NB4 (cell line): ENCODE results near the gene C8B.

Experiments used
- POLR2A ChIP-seq: IDR thresholded peaks from 2 replicates; pipeline ENCODE4 v1.6.1; 2011; ENCODE audit warnings: mild to moderate bottlenecking; ENCODE audit not compliant: insufficient read length; ENCODE audit errors: extremely low read depth
- TF ChIP-seq, protein P1 (sequence below): IDR thresholded peaks from one replicate; pipeline ENCODE4 v1.5.1; 2012; ENCODE audit warnings: low read depth, low read length

DNA sequence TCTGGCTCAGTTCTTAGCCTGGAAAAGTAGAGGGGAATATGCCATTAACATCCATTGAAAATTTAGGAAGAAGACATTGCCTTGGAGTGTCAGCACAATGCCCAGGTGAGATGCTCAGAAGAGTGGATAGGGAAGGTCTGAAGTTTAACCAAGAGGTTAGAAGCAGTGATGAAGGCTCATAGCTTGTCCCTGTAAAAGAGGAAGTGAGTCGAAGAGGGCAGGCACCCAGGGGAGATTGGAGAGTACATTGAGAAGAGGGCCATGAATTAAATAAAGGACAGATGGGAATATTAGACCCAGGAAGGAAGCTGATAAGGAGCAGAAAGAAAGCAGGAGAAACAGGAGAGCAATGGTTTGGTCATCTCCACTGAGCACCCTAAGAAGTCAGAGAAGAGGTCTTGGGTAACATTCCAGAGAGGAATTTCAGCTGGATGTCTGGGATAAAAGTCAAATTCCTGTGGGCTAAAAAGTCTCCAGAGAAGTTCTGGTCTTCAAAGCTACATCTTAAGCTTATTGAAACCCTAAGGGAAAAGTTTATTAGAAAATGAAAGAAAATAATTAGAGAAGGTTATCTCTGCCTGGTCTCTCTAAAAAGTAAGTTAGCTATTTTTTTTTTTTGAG is 17.3 kb downstream of the C8B start:
- no peak for TF ChIP-seq POLR2A
- TF ChIP-seq, protein P1, sequence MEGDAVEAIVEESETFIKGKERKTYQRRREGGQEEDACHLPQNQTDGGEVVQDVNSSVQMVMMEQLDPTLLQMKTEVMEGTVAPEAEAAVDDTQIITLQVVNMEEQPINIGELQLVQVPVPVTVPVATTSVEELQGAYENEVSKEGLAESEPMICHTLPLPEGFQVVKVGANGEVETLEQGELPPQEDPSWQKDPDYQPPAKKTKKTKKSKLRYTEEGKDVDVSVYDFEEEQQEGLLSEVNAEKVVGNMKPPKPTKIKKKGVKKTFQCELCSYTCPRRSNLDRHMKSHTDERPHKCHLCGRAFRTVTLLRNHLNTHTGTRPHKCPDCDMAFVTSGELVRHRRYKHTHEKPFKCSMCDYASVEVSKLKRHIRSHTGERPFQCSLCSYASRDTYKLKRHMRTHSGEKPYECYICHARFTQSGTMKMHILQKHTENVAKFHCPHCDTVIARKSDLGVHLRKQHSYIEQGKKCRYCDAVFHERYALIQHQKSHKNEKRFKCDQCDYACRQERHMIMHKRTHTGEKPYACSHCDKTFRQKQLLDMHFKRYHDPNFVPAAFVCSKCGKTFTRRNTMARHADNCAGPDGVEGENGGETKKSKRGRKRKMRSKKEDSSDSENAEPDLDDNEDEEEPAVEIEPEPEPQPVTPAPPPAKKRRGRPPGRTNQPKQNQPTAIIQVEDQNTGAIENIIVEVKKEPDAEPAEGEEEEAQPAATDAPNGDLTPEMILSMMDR = no peak
